WTC11 (cell line): ENCODE data around the gene SPAG9. TPM values are rescaled to one million over a fixed set of nuclear protein-coding genes. Genes with fewer than 3 reads are reported as not detected.

Experiments used
- ATAC-seq: fragments of 200-7000 bp; cut with Tn5 transposase; 2 replicates; pipeline ENCODE4 v1.10.0; 2021; ENCODE audit warnings: mild to moderate bottlenecking, moderate library complexity
- CTCF ChIA-PET: fragments of 300-600 bp; sonication (Branson Sonifier 250); formaldehyde crosslinking; loops from one replicate; lab custom pipeline; 2021; ENCODE audit warnings: antibody characterized with exemption; lab: Charles Lee
- POLR2A ChIA-PET: fragments of 350-600 bp; sonication (Branson Sonifier 250); formaldehyde crosslinking; loops from one replicate; lab custom pipeline; 2021; ENCODE audit warnings: antibody characterized with exemption; lab: Charles Lee
- DNase-seq: peaks from one replicate; pipeline ENCODE4 v3.0.0; 2021; ENCODE audit warnings: low spot score
- H3K27ac Mint-ChIP-seq: 2 replicates; pipeline ENCODE4 v1.8.0; 2021; ENCODE audit warnings: mixed read lengths
- H3K27me3 Mint-ChIP-seq: 2 replicates; pipeline ENCODE4 v1.8.0; 2021; ENCODE audit warnings: low read depth, mild to moderate bottlenecking, moderate library complexity, mixed read lengths
- H3K36me3 Mint-ChIP-seq: 2 replicates; pipeline ENCODE4 v1.8.0; 2021; ENCODE audit warnings: mixed read lengths
- H3K4me1 Mint-ChIP-seq: 2 replicates; pipeline ENCODE4 v1.8.0; 2022; ENCODE audit warnings: mixed read lengths
- H3K4me3 Mint-ChIP-seq: 2 replicates; pipeline ENCODE4 v1.8.0; 2021; ENCODE audit warnings: mild to moderate bottlenecking, moderate library complexity, mixed read lengths
- H3K9me3 Mint-ChIP-seq: 2 replicates; pipeline ENCODE4 v1.8.0; 2021; ENCODE audit warnings: mixed read lengths
- ESRRA ChIP-seq: sonication (generic); formaldehyde crosslinking; IDR thresholded peaks from 2 replicates; pipeline ENCODE4 v1.8.1; 2022; ENCODE audit warnings: mild to moderate bottlenecking, missing genetic modification reagents, borderline replicate concordance
- ETV6 ChIP-seq: sonication (generic); formaldehyde crosslinking; IDR thresholded peaks from 2 replicates; pipeline ENCODE4 v1.8.1; 2022; ENCODE audit warnings: mild to moderate bottlenecking, missing genetic modification reagents
- FOXK1 ChIP-seq: sonication (generic); formaldehyde crosslinking; IDR thresholded peaks from 2 replicates; pipeline ENCODE4 v1.8.0; 2022; ENCODE audit warnings: mild to moderate bottlenecking, moderate library complexity, missing genetic modification reagents
- FOXP1 ChIP-seq: sonication (generic); formaldehyde crosslinking; IDR thresholded peaks from 2 replicates; pipeline ENCODE4 v1.8.0; 2022; ENCODE audit warnings: missing genetic modification reagents, mild to moderate bottlenecking, moderate library complexity, borderline replicate concordance
- HMGA2 ChIP-seq: fragments of 250-450 bp; sonication (Bioruptor Pico); IDR thresholded peaks from 2 replicates; pipeline ENCODE4 v1.4.0; 2021; ENCODE audit warnings: mild to moderate bottlenecking, moderate library complexity
- KAT7 ChIP-seq: sonication (generic); formaldehyde crosslinking; IDR thresholded peaks from 2 replicates; pipeline ENCODE4 v1.8.1; 2023; ENCODE audit warnings: missing genetic modification reagents, mild to moderate bottlenecking, borderline replicate concordance
- MXD4 ChIP-seq: fragments of 250-450 bp; sonication (Bioruptor Pico); IDR thresholded peaks from 2 replicates; pipeline ENCODE4 v1.8.0; 2021; ENCODE audit warnings: mild to moderate bottlenecking, moderate library complexity, borderline replicate concordance
- NFE2L1 ChIP-seq: sonication (generic); formaldehyde crosslinking; IDR thresholded peaks from 2 replicates; pipeline ENCODE4 v1.8.1; 2023; ENCODE audit warnings: missing genetic modification reagents
- RELA ChIP-seq: sonication (generic); formaldehyde crosslinking; IDR thresholded peaks from 2 replicates; pipeline ENCODE4 v1.8.1; 2022; ENCODE audit warnings: missing genetic modification reagents, mild to moderate bottlenecking, borderline replicate concordance
- ZNF138 ChIP-seq: sonication (generic); formaldehyde crosslinking; conservative IDR thresholded peaks from 2 replicates; pipeline ENCODE4 v1.8.1; 2022; ENCODE audit warnings: mild to moderate bottlenecking, moderate library complexity, missing genetic modification reagents
- total RNA-seq: library from RNA; stranded (reverse); gene quantifications from 3 replicates; pipeline ENCODE4 v1.2.3, GENCODE V29; 2021
- TF ChIP-seq, protein P1 (sequence below): sonication (generic); formaldehyde crosslinking; IDR thresholded peaks from 2 replicates; pipeline ENCODE4 v1.8.1; 2023; ENCODE audit warnings: mild to moderate bottlenecking, moderate library complexity, missing genetic modification reagents
- TF ChIP-seq, protein P2 (sequence below): fragments of 250-450 bp; sonication (Bioruptor Pico); IDR thresholded peaks from 2 replicates; pipeline ENCODE4 v1.9.0; 2021; ENCODE audit warnings: mild to moderate bottlenecking
- TF ChIP-seq, protein P3 (sequence below): sonication (generic); formaldehyde crosslinking; IDR thresholded peaks from 2 replicates; pipeline ENCODE4 v1.8.1; 2022; ENCODE audit warnings: missing genetic modification reagents, borderline replicate concordance
- TF ChIP-seq, protein P4 (sequence below): fragments of 250-450 bp; sonication (Bioruptor Pico); IDR thresholded peaks from 2 replicates; pipeline ENCODE4 v1.8.0; 2021; ENCODE audit warnings: mild to moderate bottlenecking

Gene SPAG9
- total RNA-seq, 1 experiment from 2014 or later: 51.9 TPM

DNA sequence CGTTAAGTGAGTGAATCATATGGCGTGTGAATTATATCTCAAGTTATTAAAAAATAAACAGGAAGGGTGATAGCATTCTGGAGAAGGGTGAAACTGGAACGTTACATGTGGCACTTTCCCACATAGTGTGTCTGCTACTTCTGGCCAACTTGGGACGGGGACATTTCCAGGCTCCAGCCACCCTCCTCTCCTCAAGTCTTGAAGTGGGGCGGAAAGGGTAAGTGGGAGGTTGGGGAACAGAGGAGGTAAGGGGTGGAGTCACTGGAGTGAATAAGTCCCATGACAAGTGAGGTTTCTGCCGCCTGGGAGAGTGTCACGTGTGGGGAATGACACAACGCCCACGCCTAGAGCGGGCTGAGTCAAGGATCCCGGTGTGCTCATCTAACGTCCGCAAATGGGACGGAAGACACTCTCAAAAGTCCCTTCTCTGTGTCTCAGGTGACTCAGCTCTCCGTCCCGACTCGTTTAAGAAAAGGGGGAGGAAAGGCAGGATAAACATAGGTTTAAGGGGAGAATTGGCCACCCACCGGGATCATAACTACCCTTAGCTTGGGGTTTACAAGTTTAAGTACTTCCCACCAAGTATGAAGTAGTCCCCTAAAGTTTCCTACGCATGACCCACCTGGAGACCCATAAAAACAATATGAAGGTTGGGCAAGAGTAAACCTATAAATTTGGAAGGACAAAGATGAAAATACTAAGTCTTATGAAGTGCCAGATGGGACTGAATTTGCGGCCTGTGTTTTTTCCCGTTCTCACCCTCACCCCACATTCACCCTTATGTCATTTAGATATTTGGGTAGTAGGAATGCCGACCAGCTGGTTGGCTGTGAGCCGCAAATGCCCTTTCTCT, 1.2 kb upstream of the SPAG9 start (continued):
- TF ChIP-seq, protein P1, sequence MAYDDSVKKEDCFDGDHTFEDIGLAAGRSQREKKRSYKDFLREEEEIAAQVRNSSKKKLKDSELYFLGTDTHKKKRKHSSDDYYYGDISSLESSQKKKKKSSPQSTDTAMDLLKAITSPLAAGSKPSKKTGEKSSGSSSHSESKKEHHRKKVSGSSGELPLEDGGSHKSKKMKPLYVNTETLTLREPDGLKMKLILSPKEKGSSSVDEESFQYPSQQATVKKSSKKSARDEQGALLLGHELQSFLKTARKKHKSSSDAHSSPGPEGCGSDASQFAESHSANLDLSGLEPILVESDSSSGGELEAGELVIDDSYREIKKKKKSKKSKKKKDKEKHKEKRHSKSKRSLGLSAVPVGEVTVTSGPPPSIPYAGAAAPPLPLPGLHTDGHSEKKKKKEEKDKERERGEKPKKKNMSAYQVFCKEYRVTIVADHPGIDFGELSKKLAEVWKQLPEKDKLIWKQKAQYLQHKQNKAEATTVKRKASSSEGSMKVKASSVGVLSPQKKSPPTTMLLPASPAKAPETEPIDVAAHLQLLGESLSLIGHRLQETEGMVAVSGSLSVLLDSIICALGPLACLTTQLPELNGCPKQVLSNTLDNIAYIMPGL (CRISPR knock-in tag): 0 out of 2 replicates have a peak, but pooled peaks have one; percentile 1
- TF ChIP-seq MXD4 (CRISPR knock-in tag): no peak
- TF ChIP-seq ZNF138 (CRISPR knock-in tag): no peak
- TF ChIP-seq, protein P2, sequence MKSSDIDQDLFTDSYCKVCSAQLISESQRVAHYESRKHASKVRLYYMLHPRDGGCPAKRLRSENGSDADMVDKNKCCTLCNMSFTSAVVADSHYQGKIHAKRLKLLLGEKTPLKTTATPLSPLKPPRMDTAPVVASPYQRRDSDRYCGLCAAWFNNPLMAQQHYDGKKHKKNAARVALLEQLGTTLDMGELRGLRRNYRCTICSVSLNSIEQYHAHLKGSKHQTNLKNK: no peak
- 0 out of 2 replicates have a peak, but pooled peaks have one; percentile 75 for TF ChIP-seq NFE2L1 (CRISPR knock-in tag)
- TF ChIP-seq, protein P3, sequence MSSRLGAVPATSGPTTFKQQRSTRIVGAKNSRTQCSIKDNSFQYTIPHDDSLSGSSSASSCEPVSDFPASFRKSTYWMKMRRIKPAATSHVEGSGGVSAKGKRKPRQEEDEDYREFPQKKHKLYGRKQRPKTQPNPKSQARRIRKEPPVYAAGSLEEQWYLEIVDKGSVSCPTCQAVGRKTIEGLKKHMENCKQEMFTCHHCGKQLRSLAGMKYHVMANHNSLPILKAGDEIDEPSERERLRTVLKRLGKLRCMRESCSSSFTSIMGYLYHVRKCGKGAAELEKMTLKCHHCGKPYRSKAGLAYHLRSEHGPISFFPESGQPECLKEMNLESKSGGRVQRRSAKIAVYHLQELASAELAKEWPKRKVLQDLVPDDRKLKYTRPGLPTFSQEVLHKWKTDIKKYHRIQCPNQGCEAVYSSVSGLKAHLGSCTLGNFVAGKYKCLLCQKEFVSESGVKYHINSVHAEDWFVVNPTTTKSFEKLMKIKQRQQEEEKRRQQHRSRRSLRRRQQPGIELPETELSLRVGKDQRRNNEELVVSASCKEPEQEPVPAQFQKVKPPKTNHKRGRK: no peak

DNA sequence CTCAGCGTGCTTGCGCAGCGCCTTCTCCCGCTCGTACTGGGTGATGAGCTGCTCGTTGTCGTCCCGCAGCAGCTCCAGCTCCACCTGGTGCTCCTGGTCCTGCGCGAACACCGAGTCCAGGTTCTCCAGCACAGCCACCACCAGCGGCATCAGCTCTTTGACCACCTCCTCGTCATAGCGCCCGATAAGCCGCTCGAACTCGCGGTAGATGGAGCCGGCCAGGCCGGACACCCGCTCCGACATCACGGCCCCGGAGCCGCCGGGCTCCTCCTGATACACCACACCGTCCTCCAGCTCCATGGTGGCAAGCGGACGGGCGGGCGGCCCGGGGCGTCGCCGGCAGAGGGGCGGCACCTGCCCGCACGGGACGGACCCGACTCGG, 320 bp downstream of the SPAG9 start:
- CTCF ChIA-PET: interaction anchor here (0.8 to 2.3 kb wide), 6 partner anchors 10 to 119 kb away, joined by 3 to 23 read pairs (median 4); partner anchors contain the start of genes NME1 and NME2
- H3K27ac Mint-ChIP-seq: peak overlapping the region; percentile 98
- H3K27me3 Mint-ChIP-seq: no peaks in the 10 kb centered on the region
- POLR2A ChIA-PET: interaction anchor here (0.6 to 2.2 kb wide), 6 partner anchors 33 to 388 kb away, joined by 3 to 11 read pairs (median 5); partner anchors contain the start of genes NME1, NME2 and TOB1
- DNase-seq (peak; percentile 33), ATAC-seq (peak; percentile 8)
- no peaks in the 10 kb centered on the region for H3K9me3 Mint-ChIP-seq
- H3K36me3 Mint-ChIP-seq: no peaks in the 10 kb centered on the region
- H3K4me3 Mint-ChIP-seq: peak overlapping the region; percentile 95
- H3K4me1 Mint-ChIP-seq: peaks cover 27% of the 10 kb centered on the region
- TF ChIP-seq FOXP1 (CRISPR knock-in tag): 0 out of 2 replicates have a peak, but pooled peaks have one; percentile 23
- TF ChIP-seq, protein P4, sequence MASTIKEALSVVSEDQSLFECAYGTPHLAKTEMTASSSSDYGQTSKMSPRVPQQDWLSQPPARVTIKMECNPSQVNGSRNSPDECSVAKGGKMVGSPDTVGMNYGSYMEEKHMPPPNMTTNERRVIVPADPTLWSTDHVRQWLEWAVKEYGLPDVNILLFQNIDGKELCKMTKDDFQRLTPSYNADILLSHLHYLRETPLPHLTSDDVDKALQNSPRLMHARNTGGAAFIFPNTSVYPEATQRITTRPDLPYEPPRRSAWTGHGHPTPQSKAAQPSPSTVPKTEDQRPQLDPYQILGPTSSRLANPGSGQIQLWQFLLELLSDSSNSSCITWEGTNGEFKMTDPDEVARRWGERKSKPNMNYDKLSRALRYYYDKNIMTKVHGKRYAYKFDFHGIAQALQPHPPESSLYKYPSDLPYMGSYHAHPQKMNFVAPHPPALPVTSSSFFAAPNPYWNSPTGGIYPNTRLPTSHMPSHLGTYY: no peak
- TF ChIP-seq ESRRA: 0 out of 2 replicates have a peak, but pooled peaks have one; percentile 17
- TF ChIP-seq RELA: peak; percentile 62; the same call in 1 of the 2 replicates
- 0 out of 2 replicates have a peak, but pooled peaks have one; percentile 11 for TF ChIP-seq FOXK1 (CRISPR knock-in tag)

DNA sequence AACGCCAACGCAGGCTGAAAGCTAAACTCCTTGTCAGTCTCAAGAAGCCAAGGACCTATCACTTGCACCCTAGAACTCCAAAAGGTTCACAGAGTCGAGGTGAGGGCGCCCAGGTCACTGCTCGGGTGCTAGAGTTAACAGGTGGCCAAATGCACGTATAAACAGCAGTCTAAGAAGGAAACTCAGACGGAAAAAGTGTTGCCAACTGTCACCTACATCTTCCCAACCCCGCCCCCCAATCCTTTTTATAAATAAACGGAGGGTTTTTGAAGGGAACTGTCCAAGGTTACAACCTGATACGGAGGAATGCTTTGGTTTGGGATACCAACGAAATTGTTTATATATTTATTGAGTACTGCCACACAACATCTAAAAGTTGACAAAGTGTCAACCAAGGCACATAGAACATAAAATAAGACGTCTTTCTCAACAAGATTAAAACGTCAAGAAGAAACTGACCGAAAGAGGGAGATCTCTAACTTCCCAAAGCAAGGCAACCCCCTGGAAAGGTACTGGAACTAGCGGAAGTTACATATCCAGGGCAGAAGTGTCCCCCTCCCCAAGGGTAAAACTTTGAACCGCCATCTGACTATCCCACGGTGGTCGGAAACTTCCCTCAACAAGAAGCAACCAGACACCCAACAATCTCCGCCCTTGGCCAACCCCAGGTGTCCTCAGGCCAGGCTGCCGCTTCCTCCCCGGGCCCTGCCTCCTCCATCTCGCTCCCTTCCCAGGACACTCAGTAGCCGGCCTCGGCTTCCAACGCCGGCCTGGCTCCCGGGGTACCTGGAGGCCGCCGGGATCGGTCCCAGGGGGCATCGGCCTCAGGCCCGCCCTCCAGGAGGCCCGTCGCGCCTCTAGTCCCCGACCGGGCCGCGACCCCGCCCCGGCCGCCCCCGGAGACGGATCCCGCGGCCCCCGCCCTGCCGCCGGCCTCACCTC, 982 bp downstream of the SPAG9 start:
- 0 out of 2 replicates have a peak, but pooled peaks have one; percentile 47 for TF ChIP-seq FOXP1 (CRISPR knock-in tag)
- TF ChIP-seq ZNF138 (CRISPR knock-in tag): no peak
- TF ChIP-seq ETV6: no peak
- no peak for TF ChIP-seq KAT7 (CRISPR knock-in tag)
- TF ChIP-seq HMGA2 (CRISPR knock-in tag): no peak
- TF ChIP-seq, all 79 proteins: peak for 1
- Mint-ChIP-seq H3K27ac (peak overlapping the region; percentile 98), H3K9me3 (no peaks in the 10 kb centered on the region), H3K36me3 (no peaks in the 10 kb centered on the region), H3K4me1 (peaks cover 27% of the 10 kb centered on the region), H3K4me3 (peak overlapping the region; percentile 95), H3K27me3 (no peaks in the 10 kb centered on the region)
- ChIA-PET POLR2A (interaction anchor here (0.8 to 2.2 kb wide), 4 partner anchors 34 to 253 kb away, joined by 5 to 11 read pairs (median 6); partner anchors contain the start of genes NME1, NME2 and TOB1), CTCF (interaction anchor here (0.8 to 2.3 kb wide), 8 partner anchors 9 to 119 kb away, joined by 3 to 23 read pairs (median 4); partner anchors contain the start of genes NME1 and NME2)
- ATAC-seq: peak; percentile 15
- peak; percentile 51 for DNase-seq
